Stimulated activated CD8-positive, alpha-beta memory T cell treated with anti-CD3 and anti-CD28 coated beads, Interleukin-12 subunit alpha, Interleukin-12 subunit beta, amount 100 ng/mL, for 24 hours (primary cell): ENCODE measurements around the gene COX19.
"Not testable (repeated sequence)": the region's sequence is repeated elsewhere in the genome, so short reads cannot be mapped to it uniquely, and the experiment has no call there.

ENCODE experiments used
- DNase-seq: peaks from one replicate; pipeline ENCODE4 v3.0.0-alpha.2; 2020; ENCODE audit errors: extremely low read depth

COX19 gene

DNA sequence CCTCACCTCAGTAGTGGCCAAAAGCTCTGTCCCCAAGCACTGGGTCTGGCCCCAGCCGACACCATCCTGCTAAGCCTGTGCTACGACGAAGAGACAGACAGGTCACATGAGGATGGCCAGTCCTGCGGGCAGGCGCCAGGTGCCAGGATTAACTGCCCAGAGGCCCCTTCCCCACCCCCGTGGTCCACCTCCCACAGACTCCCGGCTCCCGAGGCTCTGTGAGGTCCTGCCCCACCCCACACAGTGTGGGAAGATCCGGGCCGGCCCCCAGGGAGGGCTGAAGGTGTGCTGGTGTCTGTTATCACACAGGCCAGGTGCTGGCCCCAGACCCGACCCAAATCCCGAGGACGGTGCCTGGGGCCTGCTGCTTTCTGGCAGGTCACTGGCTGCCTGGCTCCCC lies 34.9 kb upstream of the COX19 start:
- no peak for DNase-seq

DNA sequence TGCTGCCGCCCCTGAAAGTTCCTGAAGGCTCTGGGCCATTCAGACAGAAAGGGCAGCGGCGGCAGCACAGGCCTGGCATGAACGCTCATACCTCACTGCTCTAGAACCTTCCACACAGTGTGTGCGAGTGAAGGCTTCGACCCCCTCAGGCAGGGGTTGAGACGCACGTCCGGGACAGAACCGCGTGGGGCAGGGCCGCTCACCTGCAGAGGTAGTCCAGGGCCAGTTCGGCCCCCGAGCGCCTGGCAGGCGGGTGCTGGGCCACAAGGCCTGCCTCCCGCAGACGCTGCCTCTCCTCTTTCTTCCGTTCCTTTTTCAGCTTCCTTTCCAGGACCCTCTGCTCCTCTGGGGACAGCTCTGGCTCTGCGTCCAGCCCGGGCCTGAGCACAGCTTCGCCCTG lies 34.4 kb upstream of the COX19 start:
- DNase-seq = no peak

DNA sequence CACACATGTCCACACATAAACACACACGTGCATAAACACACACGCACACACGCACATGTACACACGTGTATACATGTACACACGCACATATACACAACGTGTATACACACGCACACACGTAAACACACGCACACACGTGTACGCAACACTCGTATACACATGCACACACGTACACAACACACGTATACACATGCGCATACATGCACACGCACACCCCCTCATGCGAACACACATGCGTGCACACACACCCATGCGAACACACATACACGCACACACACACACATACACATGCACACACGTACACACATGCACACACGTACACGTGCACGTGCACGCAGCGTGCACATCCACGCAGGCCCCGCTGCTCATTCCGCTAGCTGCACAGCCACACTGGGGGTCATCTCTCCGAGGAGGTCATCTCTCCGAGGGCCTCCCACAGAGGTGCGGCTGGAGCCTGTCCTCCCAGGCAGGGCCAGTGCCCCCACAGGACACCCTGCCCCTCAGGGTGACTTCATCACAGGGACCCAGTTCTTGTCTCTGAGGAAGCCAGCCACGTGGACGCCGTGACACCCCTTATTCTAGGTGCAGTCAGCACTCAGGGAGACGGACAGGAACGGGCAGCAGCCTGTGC lies 33.5 kb upstream of the COX19 start:
- no peak for DNase-seq

DNA sequence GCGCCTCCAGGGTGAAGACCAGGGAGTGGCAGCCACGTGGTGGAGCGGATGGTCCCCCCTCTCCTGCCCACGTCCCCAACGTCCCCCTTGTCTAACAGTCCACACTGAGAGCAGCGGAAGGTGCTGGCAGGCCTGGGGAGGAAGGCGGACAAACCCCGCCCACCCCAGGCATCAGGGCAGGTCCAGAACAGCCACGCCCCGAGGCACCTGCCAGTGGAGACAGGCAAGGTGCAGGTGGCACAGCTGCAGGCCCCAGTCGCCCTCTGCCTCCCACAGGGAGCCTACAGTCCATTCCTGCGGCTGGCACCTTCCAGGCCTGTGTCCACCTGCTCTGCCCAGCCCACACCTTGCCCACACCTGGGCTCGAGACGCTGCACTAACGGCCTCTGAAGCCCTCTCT lies 32.6 kb upstream of the COX19 start:
- DNase-seq = no peak

DNA sequence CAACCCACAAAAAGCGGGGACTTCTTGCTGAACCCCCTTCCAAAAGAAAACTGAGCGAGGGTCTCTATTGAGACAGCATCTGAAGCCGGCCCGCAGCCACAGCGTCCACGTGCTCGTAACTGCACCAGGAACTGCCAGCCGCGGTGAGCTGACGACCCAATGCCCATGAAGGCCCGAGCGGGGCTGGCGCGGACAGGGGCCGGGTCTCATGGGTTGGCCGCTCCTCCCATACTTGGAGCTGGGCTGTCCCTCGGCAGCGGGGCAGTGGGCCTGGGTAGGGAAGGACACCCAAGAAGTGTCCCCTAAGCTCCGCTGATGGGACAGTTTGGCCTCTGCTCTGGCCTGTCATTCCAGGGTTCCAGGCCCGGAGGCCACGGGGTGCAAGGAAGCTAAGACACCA lies 30.0 kb upstream of the COX19 start:
- no peak for DNase-seq

DNA sequence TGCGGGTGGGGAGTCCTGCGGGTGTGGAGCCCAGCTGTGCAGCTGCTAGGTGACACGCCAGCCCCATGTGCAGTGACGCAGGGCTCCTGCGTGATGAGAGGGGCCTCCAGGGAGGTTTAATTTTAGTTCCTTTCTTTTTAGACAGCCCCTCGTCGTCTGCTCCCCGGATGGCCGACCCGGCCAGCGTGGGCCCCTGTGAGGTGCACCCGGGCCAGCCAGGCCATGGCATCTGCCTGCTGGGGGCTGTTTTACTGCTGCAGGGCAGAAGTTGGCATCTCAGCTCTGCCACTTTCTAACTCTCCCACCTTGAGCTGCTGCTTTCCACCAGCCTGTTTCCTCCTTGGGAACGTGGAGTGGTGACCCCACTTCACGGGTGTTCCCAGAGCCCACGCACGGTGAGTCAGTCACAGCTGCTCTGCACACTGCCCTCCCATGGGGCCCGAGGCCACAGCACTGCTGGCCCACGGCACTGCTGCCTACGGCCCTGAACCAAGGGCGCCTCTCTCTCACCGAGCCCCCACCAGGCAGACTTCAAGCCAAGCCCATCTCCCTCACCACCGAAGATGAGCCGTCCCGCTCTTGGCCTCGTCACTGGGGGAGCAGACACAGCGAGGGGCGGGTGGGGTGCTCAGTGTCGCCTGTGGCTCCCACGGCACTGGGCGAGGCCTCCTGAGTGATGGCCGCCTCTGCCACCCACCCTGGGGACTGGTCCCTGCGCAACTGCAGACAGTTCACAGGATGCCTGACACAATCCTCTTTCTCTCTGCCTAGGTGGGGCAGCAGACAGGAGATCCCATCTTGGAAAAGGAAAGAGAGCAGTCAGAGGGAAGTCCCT lies 28.9 kb upstream of the COX19 start:
- DNase-seq = no peak

DNA sequence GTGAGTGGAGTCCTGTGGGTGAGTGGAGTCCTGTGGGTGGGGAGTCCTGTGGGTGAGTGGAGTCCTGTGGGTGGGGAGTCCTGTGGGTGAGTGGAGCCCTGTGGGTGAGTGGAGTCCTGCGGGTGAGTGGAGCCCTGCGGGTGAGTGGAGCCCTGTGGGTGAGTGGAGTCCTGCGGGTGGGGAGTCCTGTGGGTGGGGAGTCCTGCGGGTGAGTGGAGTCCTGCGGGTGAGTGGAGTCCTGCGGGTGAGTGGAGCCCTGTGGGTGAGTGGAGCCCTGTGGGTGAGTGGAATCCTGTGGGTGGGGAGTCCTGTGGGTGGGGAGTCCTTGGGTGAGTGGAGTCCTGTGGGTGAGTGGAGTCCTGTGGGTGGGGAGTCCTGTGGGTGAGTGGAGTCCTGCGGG lies 27.1 kb upstream of the COX19 start:
- DNase-seq = not testable (repeated sequence)

DNA sequence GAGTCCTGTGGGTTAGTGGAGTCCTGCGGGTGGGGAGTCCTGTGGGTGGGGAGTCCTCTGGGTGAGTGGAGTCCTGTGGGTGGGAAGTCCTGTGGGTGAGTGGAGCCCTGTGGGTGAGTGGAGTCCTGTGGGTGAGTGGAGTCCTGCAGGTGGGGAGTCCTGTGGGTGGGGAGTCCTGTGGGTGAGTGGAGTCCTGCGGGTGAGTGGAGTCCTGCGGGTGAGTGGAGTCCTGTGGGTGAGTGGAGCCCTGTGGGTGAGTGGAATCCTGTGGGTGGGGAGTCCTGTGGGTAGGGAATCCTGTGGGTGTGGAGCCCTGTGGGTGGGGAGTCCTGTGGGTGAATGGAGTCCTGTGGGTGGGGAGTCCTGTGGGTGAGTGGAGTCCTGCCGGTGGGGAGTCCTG lies 26.7 kb upstream of the COX19 start:
- DNase-seq = not testable (repeated sequence)

DNA sequence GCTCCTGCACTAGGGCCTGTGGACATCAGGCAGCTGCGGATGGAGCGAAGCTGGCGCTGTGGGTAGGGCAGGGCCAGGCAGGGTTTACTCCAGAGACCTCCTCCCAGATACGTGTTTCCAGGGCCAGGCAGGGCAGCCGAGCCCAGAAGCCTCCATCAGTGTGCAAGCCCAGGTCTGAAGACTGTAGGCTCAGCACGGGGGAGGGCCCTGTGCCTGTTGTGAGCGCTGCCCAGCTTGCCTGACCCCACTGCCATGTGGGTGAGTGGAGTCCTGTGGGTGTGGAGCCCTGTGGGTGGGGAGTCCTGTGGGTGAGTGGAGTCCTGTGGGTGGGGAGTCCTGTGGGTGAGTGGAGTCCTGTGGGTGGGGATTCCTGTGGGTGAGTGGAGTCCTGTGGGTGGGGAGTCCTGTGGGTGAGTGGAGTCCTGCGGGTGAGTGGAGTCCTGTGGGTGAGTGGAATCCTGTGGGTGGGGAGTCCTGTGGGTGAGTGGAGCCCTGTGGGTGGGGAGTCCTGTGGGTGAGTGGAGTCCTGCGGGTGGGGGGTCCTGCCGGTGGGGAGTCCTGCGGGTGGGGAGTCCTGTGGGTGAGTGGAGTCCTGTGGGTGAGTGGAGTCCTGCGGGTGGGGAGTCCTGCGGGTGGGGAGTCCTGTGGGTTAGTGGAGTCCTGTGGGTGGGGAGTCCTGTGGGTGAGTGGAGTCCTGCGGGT lies 25.9 kb upstream of the COX19 start:
- DNase-seq = not testable (repeated sequence)

DNA sequence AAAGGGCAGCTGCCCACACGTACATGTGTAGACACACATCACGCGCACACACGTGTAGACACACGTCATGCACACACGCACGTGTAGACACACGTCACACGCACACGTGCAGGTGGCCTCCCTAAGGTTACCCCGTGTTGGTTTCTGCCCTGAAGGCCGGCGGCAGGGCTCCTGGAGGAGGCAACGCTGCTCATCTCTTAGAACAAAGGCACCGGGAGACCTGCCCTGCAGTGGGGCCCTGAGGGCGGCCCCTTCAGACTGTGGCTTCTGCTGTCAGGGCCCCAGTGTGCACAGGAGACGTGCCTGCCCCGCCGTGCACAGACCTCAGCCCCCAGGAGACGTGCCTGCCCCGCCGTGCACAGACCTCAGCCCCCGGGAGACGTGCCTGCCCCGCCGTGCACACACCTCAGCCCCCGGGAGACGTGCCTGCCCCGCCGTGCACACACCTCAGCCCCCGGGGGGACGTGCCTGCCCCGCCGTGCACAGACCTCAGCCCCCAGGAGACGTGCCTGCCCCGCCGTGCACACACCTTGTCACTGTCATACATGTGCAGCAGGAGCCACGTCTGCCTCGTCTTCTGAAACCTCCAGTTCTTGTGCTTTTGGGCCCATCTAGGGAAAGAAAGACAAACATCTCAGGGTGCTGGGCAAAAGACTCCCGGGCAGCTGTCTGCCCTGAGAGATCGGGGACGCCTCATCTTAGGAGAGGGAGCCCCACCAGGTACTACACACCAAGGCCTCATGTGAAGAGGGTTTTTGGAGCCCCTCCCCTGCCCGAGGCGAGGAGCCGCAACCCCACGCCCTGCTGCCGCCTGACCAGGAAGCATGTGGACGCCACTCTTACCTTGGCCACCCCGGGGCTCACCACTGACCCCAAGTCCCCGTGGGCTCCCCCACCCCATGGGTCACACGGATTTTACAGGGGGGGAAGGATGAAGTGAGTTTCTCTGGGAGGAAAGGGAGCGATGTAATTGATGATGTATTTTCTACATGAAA lies 24.9 kb upstream of the COX19 start:
- DNase-seq = no peak

DNA sequence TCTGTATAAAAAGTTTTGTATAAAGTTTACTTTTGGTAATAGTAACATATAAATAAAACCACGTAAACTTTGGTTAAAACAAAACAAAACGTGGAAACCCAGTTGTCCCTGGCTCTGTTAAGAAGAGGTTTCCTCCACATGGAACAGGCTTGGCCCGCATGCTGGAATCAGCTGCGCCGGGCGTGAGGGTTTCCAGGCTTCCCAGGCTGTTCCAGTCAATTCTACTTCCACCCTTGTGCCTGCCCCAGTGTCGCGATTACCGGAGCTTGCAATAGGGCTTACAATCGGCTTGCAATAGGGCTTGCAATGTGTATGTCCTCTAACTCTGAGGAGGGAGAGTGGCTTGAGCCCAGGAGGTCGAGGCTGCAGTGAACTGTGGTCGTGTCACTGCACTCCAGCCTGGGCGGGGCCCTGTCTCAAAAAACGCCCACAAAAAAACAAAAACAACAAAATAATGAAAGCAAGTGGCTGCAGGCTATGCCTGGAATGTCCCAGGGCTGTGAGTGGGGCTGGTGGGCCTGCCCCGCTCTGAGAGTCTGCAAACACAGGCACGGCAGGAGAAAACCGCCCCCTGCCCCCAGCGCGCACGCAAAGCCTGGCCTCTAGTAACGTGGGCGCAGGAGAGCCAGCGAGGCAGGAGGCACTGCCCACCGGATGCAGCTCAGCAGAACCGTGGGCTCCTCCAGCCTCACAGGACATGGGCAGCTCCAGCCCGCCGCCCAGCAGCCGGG lies 24.0 kb upstream of the COX19 start:
- DNase-seq = no peak

DNA sequence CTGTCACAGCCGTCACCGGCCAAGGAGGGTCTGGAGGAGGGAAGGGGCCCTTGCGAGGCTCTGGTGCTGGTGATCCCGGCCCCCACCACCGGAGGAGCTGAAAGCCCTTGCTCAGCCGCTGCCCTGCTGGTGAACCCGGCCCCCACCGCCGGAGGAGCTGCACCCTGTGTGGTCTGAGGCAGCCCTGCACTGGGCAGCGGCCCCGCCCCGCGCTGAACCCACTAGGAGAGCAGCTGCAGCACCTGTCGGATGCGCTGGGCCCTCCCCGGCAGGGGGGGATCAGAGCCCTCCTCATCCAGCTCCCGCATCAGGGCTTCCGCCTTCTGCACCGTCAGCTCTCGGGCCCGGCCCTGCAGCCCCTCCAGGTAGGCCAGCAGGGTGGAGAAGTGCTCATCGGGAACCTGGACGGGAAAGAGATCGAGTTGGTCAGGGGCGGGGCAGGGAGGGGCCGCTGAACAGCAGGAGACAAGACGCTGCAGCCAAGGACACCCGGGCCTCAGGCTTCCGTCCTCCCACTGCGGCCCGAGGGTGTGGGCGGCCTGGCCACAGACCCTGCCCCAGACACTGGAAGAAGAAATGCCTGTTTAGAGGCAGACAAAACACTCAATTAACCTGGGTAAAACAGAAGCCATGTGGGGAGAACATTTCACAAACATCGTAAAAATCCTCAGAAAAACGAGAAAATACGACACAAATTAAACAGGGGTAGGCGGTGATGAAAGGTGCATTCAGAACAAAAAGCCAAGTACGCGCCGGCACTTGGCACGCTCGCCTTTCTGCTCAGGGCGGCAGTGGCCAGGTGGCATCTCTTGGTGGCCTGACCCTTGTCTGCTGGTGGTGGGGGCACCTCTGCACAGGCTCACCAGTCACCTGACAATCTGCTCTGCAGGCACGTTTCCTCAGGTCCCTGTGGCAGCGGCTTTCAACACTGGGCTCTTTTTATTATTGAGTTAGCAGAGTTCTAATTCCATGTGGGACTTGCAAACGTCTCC lies 22.4 kb upstream of the COX19 start:
- DNase-seq = no peak

DNA sequence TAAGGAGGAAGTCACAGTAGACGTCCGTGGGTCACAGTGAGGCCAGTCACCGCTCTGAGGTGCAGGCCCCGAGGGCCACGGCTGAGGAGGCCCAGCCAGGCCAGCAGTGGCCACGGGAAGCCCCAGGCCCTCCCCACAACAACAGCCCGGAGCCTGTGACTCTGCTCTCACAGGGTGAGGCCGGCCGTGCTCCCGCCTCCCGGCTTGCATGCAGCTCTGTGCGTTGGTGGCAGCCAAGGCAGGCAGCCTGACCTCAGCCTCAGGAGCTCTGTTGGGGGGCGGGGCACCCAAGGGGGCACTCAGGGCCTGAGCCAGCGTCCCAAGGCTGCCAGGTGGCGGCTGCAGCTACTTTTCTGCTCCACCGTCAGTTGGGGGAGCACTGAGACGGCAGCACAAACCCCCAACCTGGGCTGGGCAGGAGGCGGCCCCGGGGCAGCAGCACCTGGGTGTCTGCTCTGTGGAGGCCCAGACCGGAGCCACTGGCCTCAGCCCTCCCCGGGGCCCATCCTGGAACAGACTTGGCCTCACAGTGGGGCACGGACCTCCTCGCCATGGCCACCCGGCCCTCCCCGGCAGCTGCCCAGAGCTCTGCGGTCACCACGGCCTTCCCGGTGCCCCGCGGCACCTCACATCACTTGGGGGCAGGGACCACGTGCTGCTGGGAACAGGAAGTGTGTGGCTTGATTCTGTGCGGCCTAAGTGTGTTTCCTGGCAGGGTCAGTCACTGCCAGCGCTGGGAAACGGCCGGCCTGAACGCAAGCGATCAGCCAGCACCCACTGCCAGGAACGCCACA lies 20.9 kb upstream of the COX19 start:
- DNase-seq = no peak

DNA sequence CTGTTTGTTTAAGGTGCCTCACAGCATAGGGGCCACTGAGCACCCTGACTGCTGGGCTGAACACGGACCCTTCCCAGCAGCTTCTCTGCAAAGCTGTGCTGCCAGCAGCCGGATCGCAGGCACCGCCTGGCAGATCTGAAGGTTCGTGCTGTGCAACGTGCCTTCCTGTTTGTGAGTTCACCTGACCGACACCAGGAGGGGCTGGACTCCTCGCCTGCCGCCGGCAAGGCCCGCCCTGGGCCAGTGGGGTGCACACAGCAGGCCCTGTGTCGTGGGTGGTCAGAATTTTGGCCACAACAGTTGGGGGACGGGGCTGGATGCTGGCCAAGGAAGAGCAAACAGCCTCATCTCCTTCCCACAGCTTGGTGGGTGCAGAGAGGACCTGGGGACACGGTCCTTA lies 20.2 kb upstream of the COX19 start:
- no peak for DNase-seq

DNA sequence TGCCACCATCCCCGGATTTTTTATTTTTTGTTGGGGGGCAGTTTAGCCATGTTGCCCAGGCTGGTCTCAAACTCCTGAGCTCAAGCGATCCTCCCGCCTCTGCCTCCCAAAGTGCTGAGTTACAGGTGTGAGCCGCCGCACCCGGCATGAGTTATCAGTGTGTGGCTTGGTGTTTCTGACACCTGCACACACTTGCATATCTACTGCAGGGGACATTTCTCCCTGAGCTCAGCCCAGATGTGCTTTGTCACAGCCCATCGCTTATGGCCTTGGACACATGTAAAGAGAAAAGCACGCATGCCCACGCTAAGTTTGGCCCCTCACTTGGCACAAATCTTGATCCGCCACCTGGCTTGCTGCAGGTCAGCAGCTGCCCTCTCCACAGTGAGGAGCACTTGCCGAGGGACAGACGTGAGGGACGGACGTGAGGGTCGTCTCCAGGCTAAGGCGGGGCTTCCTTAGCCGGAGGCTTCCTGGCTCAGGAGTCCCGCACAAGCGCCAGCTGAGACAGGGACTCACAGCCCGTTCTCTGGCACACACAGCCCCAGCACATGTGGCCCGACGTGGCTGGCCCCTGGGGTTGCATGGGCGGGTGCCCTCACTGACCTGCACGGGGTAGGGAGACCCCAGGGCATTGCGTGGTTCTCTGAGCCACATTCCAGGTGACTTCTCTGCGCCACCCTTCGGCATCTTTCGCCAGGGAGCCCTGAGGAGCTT lies 19.4 kb upstream of the COX19 start:
- no peak for DNase-seq

DNA sequence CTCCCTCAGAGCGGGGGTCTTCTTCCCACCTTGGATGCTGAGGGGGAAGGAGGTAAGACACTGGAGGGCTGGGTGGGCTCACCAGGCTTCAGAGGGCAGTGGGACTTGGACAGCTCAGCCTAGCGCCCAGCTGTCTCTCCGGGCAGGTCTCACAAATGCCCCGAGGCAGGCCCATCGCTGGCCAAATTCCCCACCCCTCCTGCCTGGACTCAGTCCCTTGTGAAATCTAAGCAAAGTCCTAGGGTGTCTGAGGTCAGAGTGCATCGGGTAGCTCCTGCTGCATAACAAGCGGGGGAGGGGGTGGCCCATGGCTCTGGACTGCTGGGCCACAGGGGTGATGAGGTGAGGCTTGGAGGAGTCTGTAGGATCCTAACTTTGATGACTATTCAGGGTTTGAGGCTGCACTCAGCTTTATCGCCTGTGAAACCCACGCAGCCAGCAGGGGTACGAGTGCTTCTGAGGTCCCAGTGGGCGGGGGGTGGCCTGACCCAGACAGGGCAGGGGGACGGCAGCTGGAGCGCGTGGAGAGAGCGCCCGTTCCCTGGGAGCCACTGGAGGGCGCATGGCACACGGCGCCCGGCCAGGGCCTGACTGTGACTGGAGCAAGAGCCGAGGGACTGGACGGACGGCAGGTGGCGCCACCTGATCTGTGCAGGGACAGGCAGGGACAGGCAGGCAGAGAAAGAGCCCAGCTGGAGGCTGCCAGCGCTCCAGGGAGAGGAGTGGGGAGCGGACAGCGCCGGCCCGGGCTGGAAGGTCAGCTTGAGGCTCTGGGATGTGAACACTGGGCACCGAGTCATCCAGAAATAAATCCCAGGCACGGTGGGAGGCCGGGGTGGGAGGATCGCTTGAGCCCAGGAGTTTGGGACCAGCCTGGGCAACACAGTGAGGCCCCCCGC lies 17.6 kb upstream of the COX19 start:
- DNase-seq = peak; percentile 80
